ENCODE measurements around the gene APRT. TPM values are rescaled to one million over a fixed set of nuclear protein-coding genes. Genes with fewer than 3 reads are reported as not detected.
A peak's percentile ranks its signal among the peaks of the same experiment; 100 is the strongest.

The APRT gene
- polyA plus RNA-seq, 4 donors, result 121 to 255 (median 222) TPM

- Histone ChIP-seq H3K4me1 (ENCODE audit: control insufficient read depth in 3 of 3, insufficient read depth in 2 of 3, low read depth in 1 of 3, low read length in 2 of 3) (peaks cover 5 to 54% (median 12%) of the 10 kb centered on the region in 3 donors), H3K27me3 (ENCODE audit: control insufficient read depth in 3 of 3, insufficient read depth in 3 of 3, low read length in 3 of 3) (no peaks in the 10 kb centered on the region), H3K36me3 (ENCODE audit: control insufficient read depth in 3 of 3, insufficient read depth in 2 of 3, low read depth in 1 of 3, low read length in 3 of 3) (peaks cover 0 to 38% (median 0%) of the 10 kb centered on the region in 3 donors), H3K27ac (ENCODE audit: low read depth in 1 of 3, low read length in 2 of 3) (no peak overlapping the region), H3K9me3 (ENCODE audit: control insufficient read depth in 2 of 2, insufficient read depth in 1 of 2, low read depth in 1 of 2, low read length in 1 of 2) (no peaks in the 10 kb centered on the region), H3K4me3 (ENCODE audit: low read depth in 1 of 3, low read length in 3 of 3) (no peak overlapping the region)
- FAIRE-seq (no peak), DNase-seq (no peak)
- 56 to 86% (median 74%) methylated on average over 22 to 24 of the region's 24 CpGs for WGBS, 3 donors
Measured at GRCh38 chr16:88768071-88768783, 43.5 kb downstream of the APRT start.

- WGBS, 3 donors, result 72 to 86% (median 81%) methylated on average over 12 of the region's 12 CpGs
- H3K4me3 ChIP-seq (ENCODE audit: low read depth in 1 of 3, low read length in 3 of 3), result no peak overlapping the region
- no peak overlapping the region for H3K27ac ChIP-seq (ENCODE audit: low read depth in 1 of 3, low read length in 2 of 3)
- DNase-seq (no peak), FAIRE-seq (no peak)
- no peaks in the 10 kb centered on the region for H3K9me3 ChIP-seq (ENCODE audit: control insufficient read depth in 2 of 2, insufficient read depth in 1 of 2, low read depth in 1 of 2, low read length in 1 of 2)
- peaks cover 0 to 44% (median 0%) of the 10 kb centered on the region in 3 donors for H3K36me3 ChIP-seq (ENCODE audit: control insufficient read depth in 3 of 3, insufficient read depth in 2 of 3, low read depth in 1 of 3, low read length in 3 of 3)
- peaks cover 5 to 48% (median 12%) of the 10 kb centered on the region in 3 donors for H3K4me1 ChIP-seq (ENCODE audit: control insufficient read depth in 3 of 3, insufficient read depth in 2 of 3, low read depth in 1 of 3, low read length in 2 of 3)
- H3K27me3 ChIP-seq (ENCODE audit: control insufficient read depth in 3 of 3, insufficient read depth in 3 of 3, low read length in 3 of 3), result no peaks in the 10 kb centered on the region
Measured at GRCh38 chr16:88767546-88768070, 44.1 kb downstream of the APRT start.

DNA sequence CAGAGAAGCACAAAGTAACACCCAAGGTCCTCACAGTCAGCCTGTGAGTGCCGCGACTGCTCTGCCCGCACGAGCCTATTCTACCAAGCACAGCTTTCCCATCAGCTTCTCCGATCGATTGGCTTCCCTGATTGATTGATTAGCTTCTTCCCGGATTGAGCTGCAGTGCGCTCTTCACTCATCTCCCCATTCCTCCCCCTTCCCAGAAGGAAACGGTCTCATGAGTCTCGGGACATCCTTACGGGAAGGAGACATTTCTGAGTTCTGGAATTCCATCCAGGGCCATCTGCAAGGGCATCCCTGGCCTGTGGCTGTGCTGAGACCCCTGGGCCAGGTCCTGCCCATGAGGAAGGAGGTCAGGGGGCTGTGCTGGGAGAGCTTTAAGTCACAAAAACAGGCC lies 44.8 kb downstream of the APRT start:
- DNase-seq (no peak), FAIRE-seq (no peak)
- no peaks in the 10 kb centered on the region for H3K9me3 ChIP-seq (ENCODE audit: control insufficient read depth in 2 of 2, insufficient read depth in 1 of 2, low read depth in 1 of 2, low read length in 1 of 2)
- no peaks in the 10 kb centered on the region for H3K27me3 ChIP-seq (ENCODE audit: control insufficient read depth in 3 of 3, insufficient read depth in 3 of 3, low read length in 3 of 3)
- WGBS, 3 donors, result 86 to 94% (median 87%) methylated on average over 11 of the region's 11 CpGs
- peaks cover 5 to 46% (median 12%) of the 10 kb centered on the region in 3 donors for H3K4me1 ChIP-seq (ENCODE audit: control insufficient read depth in 3 of 3, insufficient read depth in 2 of 3, low read depth in 1 of 3, low read length in 2 of 3)
- no peak overlapping the region for H3K4me3 ChIP-seq (ENCODE audit: low read depth in 1 of 3, low read length in 3 of 3)
- H3K27ac ChIP-seq (ENCODE audit: low read depth in 1 of 3, low read length in 2 of 3), result no peak overlapping the region
- H3K36me3 ChIP-seq (ENCODE audit: control insufficient read depth in 3 of 3, insufficient read depth in 2 of 3, low read depth in 1 of 3, low read length in 3 of 3), result peaks cover 0 to 46% (median 0%) of the 10 kb centered on the region in 3 donors

GRCh38 chr16:88764913-88765349 lies 46.8 kb downstream of the APRT start:
- Histone ChIP-seq H3K36me3 (ENCODE audit: control insufficient read depth in 3 of 3, insufficient read depth in 2 of 3, low read depth in 1 of 3, low read length in 3 of 3) (peaks cover 0 to 48% (median 0%) of the 10 kb centered on the region in 3 donors), H3K27ac (ENCODE audit: low read depth in 1 of 3, low read length in 2 of 3) (no peak overlapping the region), H3K27me3 (ENCODE audit: control insufficient read depth in 3 of 3, insufficient read depth in 3 of 3, low read length in 3 of 3) (no peaks in the 10 kb centered on the region), H3K9me3 (ENCODE audit: control insufficient read depth in 2 of 2, insufficient read depth in 1 of 2, low read depth in 1 of 2, low read length in 1 of 2) (no peaks in the 10 kb centered on the region), H3K4me3 (ENCODE audit: low read depth in 1 of 3, low read length in 3 of 3) (no peak overlapping the region), H3K4me1 (ENCODE audit: control insufficient read depth in 3 of 3, insufficient read depth in 2 of 3, low read depth in 1 of 3, low read length in 2 of 3) (peaks cover under 1 to 33% (median 2%) of the 10 kb centered on the region in 3 donors)
- FAIRE-seq (no peak), DNase-seq (no peak)
- WGBS, 3 donors, result 80 to 93% (median 83%) methylated on average over 9 of the region's 9 CpGs

GRCh38 chr16:88764080-88764479 lies 47.6 kb downstream of the APRT start:
- no peak for DNase-seq
- peaks cover 0 to 33% (median 5%) of the 10 kb centered on the region in 3 donors for H3K4me1 ChIP-seq (ENCODE audit: control insufficient read depth in 3 of 3, insufficient read depth in 2 of 3, low read depth in 1 of 3, low read length in 2 of 3)
- no peak for FAIRE-seq
- no peaks in the 10 kb centered on the region for H3K27me3 ChIP-seq (ENCODE audit: control insufficient read depth in 3 of 3, insufficient read depth in 3 of 3, low read length in 3 of 3)
- H3K27ac ChIP-seq (ENCODE audit: low read depth in 1 of 3, low read length in 2 of 3), result no peak overlapping the region
- no peak overlapping the region for H3K4me3 ChIP-seq (ENCODE audit: low read depth in 1 of 3, low read length in 3 of 3)
- WGBS, 3 donors, result 93 to 96% (median 95%) methylated on average over 17 to 19 of the region's 19 CpGs
- H3K9me3 ChIP-seq (ENCODE audit: control insufficient read depth in 2 of 2, insufficient read depth in 1 of 2, low read depth in 1 of 2, low read length in 1 of 2), result peaks cover 0 to under 1% of the 10 kb centered on the region in 2 donors
- peaks cover 0 to 48% (median 0%) of the 10 kb centered on the region in 3 donors for H3K36me3 ChIP-seq (ENCODE audit: control insufficient read depth in 3 of 3, insufficient read depth in 2 of 3, low read depth in 1 of 3, low read length in 3 of 3)

GRCh38 chr16:88763502-88764053 lies 48.1 kb downstream of the APRT start:
- Histone ChIP-seq H3K9me3 (ENCODE audit: control insufficient read depth in 2 of 2, insufficient read depth in 1 of 2, low read depth in 1 of 2, low read length in 1 of 2) (peaks cover 0 to 5% of the 10 kb centered on the region in 2 donors), H3K27me3 (ENCODE audit: control insufficient read depth in 3 of 3, insufficient read depth in 3 of 3, low read length in 3 of 3) (no peaks in the 10 kb centered on the region), H3K27ac (ENCODE audit: low read depth in 1 of 3, low read length in 2 of 3) (no peak overlapping the region), H3K36me3 (ENCODE audit: control insufficient read depth in 3 of 3, insufficient read depth in 2 of 3, low read depth in 1 of 3, low read length in 3 of 3) (peaks cover 0 to 51% (median 0%) of the 10 kb centered on the region in 3 donors), H3K4me1 (ENCODE audit: control insufficient read depth in 3 of 3, insufficient read depth in 2 of 3, low read depth in 1 of 3, low read length in 2 of 3) (peaks cover 0 to 32% (median 5%) of the 10 kb centered on the region in 3 donors), H3K4me3 (ENCODE audit: low read depth in 1 of 3, low read length in 3 of 3) (no peak overlapping the region)
- DNase-seq, result no peak
- WGBS, 3 donors, result 51 to 67% (median 61%) methylated on average over 14 of the region's 14 CpGs
- FAIRE-seq, result no peak

GRCh38 chr16:88762941-88763340 lies 48.8 kb downstream of the APRT start:
- Histone ChIP-seq H3K4me1 (ENCODE audit: control insufficient read depth in 3 of 3, insufficient read depth in 2 of 3, low read depth in 1 of 3, low read length in 2 of 3) (peaks cover 0 to 25% (median 5%) of the 10 kb centered on the region in 3 donors), H3K27ac (ENCODE audit: low read depth in 1 of 3, low read length in 2 of 3) (peak overlapping the region in 1 of 3 donors; percentile 5), H3K36me3 (ENCODE audit: control insufficient read depth in 3 of 3, insufficient read depth in 2 of 3, low read depth in 1 of 3, low read length in 3 of 3) (peaks cover 0 to 54% (median 0%) of the 10 kb centered on the region in 3 donors), H3K4me3 (ENCODE audit: low read depth in 1 of 3, low read length in 3 of 3) (no peak overlapping the region), H3K27me3 (ENCODE audit: control insufficient read depth in 3 of 3, insufficient read depth in 3 of 3, low read length in 3 of 3) (no peaks in the 10 kb centered on the region), H3K9me3 (ENCODE audit: control insufficient read depth in 2 of 2, insufficient read depth in 1 of 2, low read depth in 1 of 2, low read length in 1 of 2) (peaks cover 0 to 5% of the 10 kb centered on the region in 2 donors)
- DNase-seq, result no peak
- no peak for FAIRE-seq
- 85 to 89% (median 88%) methylated on average over 10 of the region's 10 CpGs for WGBS, 3 donors

- no peak overlapping the region for H3K4me3 ChIP-seq (ENCODE audit: low read depth in 1 of 3, low read length in 3 of 3)
- no peak for DNase-seq
- peaks cover 0 to 54% (median 0%) of the 10 kb centered on the region in 3 donors for H3K36me3 ChIP-seq (ENCODE audit: control insufficient read depth in 3 of 3, insufficient read depth in 2 of 3, low read depth in 1 of 3, low read length in 3 of 3)
- H3K4me1 ChIP-seq (ENCODE audit: control insufficient read depth in 3 of 3, insufficient read depth in 2 of 3, low read depth in 1 of 3, low read length in 2 of 3), result peaks cover 0 to 23% (median 5%) of the 10 kb centered on the region in 3 donors
- 82 to 86% (median 83%) methylated on average over 14 to 16 of the region's 16 CpGs for WGBS, 3 donors
- H3K27ac ChIP-seq (ENCODE audit: low read depth in 1 of 3, low read length in 2 of 3), result no peak overlapping the region
- FAIRE-seq, result no peak
- H3K27me3 ChIP-seq (ENCODE audit: control insufficient read depth in 3 of 3, insufficient read depth in 3 of 3, low read length in 3 of 3), result no peaks in the 10 kb centered on the region
- peaks cover 0 to 5% of the 10 kb centered on the region in 2 donors for H3K9me3 ChIP-seq (ENCODE audit: control insufficient read depth in 2 of 2, insufficient read depth in 1 of 2, low read depth in 1 of 2, low read length in 1 of 2)
Measured at GRCh38 chr16:88762258-88762870, 49.4 kb downstream of the APRT start.

Data from small intestine (tissue), 7 donors.